ENCODE results near the gene SLC22A17.

GRCh38 chr14:23365732-23366425 lies 13.2 kb upstream of the SLC22A17 start:
- no peak for TF ChIP-seq POLR2A (IDR thresholded peaks at IDR 0.05)
- TF ChIP-seq CTCF (IDR thresholded peaks at IDR 0.05), result no peak

Data from right lobe of liver (tissue), 4 donors.